Chondrocyte (in vitro differentiated cells): ENCODE measurements around the gene SERINC5. TPM values are rescaled to one million over a fixed set of nuclear protein-coding genes. Genes with fewer than 3 reads are reported as not detected.

Experiments
- DNase-seq: peaks from one replicate; pipeline ENCODE4 v3.0.0; 2021; ENCODE audit warnings: mixed read lengths, low spot score
- H3K27ac Mint-ChIP-seq: one replicate; pipeline ENCODE4 v1.8.0; 2021; ENCODE audit warnings: mild to moderate bottlenecking, moderate library complexity, mixed read lengths; ENCODE audit not compliant: unreplicated experiment
- H3K27me3 Mint-ChIP-seq: 2 replicates; pipeline ENCODE4 v1.8.0; 2021; ENCODE audit warnings: low read depth, mixed read lengths
- H3K36me3 Mint-ChIP-seq: 2 replicates; pipeline ENCODE4 v1.8.0; 2021; ENCODE audit warnings: low read depth, mixed read lengths
- H3K4me1 Mint-ChIP-seq: 2 replicates; pipeline ENCODE4 v1.8.0; 2021; ENCODE audit warnings: low read depth, mild to moderate bottlenecking, mixed read lengths
- H3K4me3 Mint-ChIP-seq: one replicate; pipeline ENCODE4 v1.8.0; 2021; ENCODE audit warnings: mild to moderate bottlenecking, moderate library complexity, mixed read lengths; ENCODE audit not compliant: unreplicated experiment
- H3K9me3 Mint-ChIP-seq: 2 replicates; pipeline ENCODE4 v1.8.0; 2021; ENCODE audit warnings: low read depth, mixed read lengths
- total RNA-seq: library from RNA; stranded (reverse); gene quantifications from 3 replicates; pipeline ENCODE4 v1.2.1, GENCODE V29; 2021
- TF ChIP-seq, protein P1 (sequence below): fragments of 200-600 bp; sonication (generic); IDR thresholded peaks from 2 replicates; pipeline ENCODE4 v1.5.0; 2021; ENCODE audit warnings: antibody characterized with exemption, mild to moderate bottlenecking, moderate library complexity

Gene SERINC5
- total RNA-seq, 1 donor from 2014 or later, result 41.5 TPM

DNA sequence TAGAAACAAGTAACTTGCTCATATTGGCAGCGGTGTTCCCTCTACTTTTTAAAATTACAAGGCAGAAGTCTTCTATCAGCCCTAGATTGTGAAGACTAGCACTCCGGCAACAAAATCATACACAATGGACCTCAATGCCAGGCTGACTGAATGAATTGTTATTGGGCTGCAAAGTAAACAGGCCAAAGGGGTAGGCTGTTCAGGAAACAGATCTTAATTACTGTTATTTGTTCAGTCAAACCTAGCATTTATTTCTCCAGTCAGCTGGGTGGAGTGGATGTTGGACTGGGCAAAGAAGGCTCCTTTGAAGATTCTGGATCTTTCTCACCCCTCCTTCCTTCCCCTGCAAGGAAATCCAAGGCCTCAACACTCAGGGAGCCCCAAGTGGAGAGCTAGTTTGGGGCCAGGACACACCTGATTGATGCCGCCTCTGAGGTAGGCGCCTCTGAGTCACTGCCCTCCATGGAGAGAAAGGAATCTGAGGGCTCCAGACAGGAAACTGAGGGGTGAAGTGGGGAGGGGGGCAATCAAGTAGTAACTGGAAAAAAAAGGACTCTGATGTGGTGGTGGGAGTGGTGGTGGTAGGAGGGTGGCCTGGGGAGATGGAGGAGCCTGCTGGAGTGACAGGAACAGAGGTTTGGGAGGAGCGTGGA is 35.5 kb downstream of the SERINC5 start:
- TF ChIP-seq, protein P1, sequence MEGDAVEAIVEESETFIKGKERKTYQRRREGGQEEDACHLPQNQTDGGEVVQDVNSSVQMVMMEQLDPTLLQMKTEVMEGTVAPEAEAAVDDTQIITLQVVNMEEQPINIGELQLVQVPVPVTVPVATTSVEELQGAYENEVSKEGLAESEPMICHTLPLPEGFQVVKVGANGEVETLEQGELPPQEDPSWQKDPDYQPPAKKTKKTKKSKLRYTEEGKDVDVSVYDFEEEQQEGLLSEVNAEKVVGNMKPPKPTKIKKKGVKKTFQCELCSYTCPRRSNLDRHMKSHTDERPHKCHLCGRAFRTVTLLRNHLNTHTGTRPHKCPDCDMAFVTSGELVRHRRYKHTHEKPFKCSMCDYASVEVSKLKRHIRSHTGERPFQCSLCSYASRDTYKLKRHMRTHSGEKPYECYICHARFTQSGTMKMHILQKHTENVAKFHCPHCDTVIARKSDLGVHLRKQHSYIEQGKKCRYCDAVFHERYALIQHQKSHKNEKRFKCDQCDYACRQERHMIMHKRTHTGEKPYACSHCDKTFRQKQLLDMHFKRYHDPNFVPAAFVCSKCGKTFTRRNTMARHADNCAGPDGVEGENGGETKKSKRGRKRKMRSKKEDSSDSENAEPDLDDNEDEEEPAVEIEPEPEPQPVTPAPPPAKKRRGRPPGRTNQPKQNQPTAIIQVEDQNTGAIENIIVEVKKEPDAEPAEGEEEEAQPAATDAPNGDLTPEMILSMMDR, result no peak
- no peaks in the 10 kb centered on the region for H3K9me3 Mint-ChIP-seq
- no peaks in the 10 kb centered on the region for H3K36me3 Mint-ChIP-seq
- peaks cover 11% of the 10 kb centered on the region for H3K4me1 Mint-ChIP-seq
- H3K27me3 Mint-ChIP-seq, result no peaks in the 10 kb centered on the region
- DNase-seq, result no peak
- H3K4me3 Mint-ChIP-seq, result no peak overlapping the region
- no peak overlapping the region for H3K27ac Mint-ChIP-seq

DNA sequence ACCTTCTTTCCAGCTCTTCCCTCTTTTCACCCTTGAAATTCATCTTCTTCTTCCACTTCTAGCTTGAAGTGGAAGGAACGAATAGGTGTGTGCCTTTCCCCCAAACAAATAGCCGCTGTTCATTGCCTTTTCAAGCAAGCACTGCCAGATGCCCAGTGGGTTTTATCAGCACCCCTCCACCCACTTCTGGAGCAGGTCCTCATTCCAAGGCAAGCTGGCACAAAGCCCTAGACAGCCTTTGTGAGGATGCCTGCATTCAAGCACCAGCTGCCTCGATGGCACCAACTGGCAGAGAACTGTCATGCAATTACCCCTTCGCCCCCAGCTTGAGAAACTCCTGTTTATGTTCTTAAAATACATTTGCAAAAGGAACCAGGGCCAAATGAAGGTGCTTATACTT is 36.5 kb downstream of the SERINC5 start:
- peak overlapping the region; percentile 56 for H3K27ac Mint-ChIP-seq

DNA sequence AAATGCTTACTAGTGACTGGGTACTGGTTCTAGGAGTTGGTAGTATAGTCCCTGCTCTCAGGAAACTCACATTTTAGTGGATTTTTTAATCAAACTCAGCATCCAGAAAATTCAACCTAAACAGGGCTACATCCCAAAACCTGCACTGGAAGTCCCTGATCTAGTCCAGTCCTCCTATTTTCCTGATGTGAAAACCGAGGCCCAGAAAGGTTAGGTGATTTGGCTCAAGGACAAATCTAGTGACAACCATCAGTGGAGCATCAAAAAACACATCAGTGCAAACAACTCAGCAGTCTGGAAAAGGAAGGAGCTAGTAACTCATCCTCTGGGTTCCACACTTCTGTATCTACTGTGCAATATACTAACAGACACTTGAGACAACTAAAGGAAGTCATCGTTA is 38.2 kb downstream of the SERINC5 start:
- DNase-seq, result no peak

More for the DNA sequence above, 36.5 kb downstream of the SERINC5 start:
- DNase-seq, result no peak
- TF ChIP-seq, protein P1, result no peak
- no peaks in the 10 kb centered on the region for H3K27me3 Mint-ChIP-seq
- H3K4me3 Mint-ChIP-seq, result no peak overlapping the region
- H3K9me3 Mint-ChIP-seq, result no peaks in the 10 kb centered on the region
- no peaks in the 10 kb centered on the region for H3K36me3 Mint-ChIP-seq
- peaks cover 12% of the 10 kb centered on the region for H3K4me1 Mint-ChIP-seq

DNA sequence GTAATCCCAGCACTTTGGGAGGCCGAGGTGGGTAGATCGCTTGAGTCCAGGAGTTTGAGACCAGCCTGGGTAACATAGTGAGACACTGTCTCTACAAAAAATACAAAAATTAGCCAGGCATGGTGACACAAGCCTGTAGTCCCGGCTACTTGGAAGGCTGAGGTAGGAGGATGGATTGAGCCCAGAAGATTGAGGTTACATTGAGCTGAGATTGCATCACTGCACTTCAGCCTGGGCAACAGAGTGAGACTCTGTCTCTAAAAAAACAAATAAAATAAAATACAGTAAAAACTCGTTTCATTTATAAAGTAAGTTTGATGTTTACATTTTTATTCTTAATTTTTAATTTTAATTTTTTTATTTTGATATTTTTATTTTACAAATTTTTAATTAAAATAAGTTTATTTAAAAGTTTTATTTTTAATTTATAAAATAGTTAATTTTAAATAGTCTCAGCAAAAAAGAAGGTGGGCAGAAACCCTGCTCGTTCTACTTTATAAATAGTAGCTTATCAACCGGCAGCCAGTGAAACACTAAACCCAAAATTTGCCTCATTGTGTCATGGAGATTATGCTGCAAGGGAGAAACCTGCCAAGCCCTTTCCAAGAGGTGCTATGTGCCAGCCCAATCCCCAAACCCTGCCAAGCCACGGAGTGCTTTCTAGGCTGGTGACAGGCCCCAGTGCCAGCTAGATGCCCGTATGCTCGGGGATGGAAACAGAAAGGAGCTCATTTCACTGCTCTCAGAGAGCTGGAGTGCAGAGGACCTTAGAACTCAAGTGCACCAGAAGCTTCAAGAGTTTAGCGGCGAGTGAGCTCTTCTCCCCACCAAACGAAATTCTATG is 38.9 kb downstream of the SERINC5 start:
- DNase-seq, result no peak
- Mint-ChIP-seq H3K27me3 (no peaks in the 10 kb centered on the region), H3K36me3 (no peaks in the 10 kb centered on the region), H3K27ac (no peak overlapping the region), H3K9me3 (no peaks in the 10 kb centered on the region), H3K4me3 (no peak overlapping the region), H3K4me1 (peaks cover 17% of the 10 kb centered on the region)
- TF ChIP-seq, protein P1, result no peak

More for the DNA sequence above, 38.2 kb downstream of the SERINC5 start:
- TF ChIP-seq, protein P1, result no peak
- H3K4me1 Mint-ChIP-seq, result peaks cover 17% of the 10 kb centered on the region
- no peak overlapping the region for H3K27ac Mint-ChIP-seq
- no peaks in the 10 kb centered on the region for H3K36me3 Mint-ChIP-seq
- no peaks in the 10 kb centered on the region for H3K9me3 Mint-ChIP-seq
- no peak overlapping the region for H3K4me3 Mint-ChIP-seq
- no peaks in the 10 kb centered on the region for H3K27me3 Mint-ChIP-seq

DNA sequence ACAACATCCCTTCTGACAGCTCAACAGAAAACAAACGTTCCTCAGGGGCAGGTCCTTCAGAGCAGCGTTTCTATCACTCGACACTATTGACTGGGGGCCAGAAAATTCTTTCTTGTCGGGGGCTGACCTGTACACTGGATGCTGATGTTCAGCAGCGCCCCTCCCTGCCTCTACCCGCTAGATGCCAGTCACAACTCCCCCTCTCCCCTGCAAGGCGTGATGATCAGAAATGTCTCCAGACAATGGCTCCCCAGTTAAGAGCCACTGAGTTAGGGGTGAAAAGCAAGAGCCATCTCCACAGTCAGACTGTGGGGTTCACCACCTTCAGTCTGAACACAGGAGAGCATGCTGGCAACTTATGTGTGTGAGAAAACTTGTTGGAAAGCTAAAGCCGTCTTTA is 39.8 kb downstream of the SERINC5 start:
- no peak for DNase-seq
- no peak overlapping the region for H3K27ac Mint-ChIP-seq
- peaks cover 17% of the 10 kb centered on the region for H3K4me1 Mint-ChIP-seq
- H3K4me3 Mint-ChIP-seq, result no peak overlapping the region
- TF ChIP-seq, protein P1, result no peak
- H3K27me3 Mint-ChIP-seq, result no peaks in the 10 kb centered on the region
- no peaks in the 10 kb centered on the region for H3K9me3 Mint-ChIP-seq
- H3K36me3 Mint-ChIP-seq, result no peaks in the 10 kb centered on the region
